IPS DF 6.9 (cell line): Measurements from ENCODE around the gene CEP170B.

Experiments used
- DNase-seq: peaks from one replicate; pipeline ENCODE4 v3.0.0-alpha.2; 2013; ENCODE audit warnings: low read depth, low spot score
- H3K27ac ChIP-seq: one replicate; pipeline ENCODE4 v1.5.1; 2013; ENCODE audit warnings: low read length, control low read depth
- H3K27me3 ChIP-seq: 2 replicates; pipeline ENCODE4 v1.6.1; 2013; ENCODE audit warnings: mild to moderate bottlenecking, low read length; ENCODE audit not compliant: control insufficient read depth, insufficient read depth
- H3K36me3 ChIP-seq: 2 replicates; pipeline ENCODE4 v1.6.1; 2013; ENCODE audit warnings: low read length; ENCODE audit not compliant: control insufficient read depth, insufficient read depth
- H3K4me1 ChIP-seq: 2 replicates; pipeline ENCODE4 v1.6.1; 2013; ENCODE audit warnings: low read length; ENCODE audit not compliant: control insufficient read depth, insufficient read depth
- H3K4me3 ChIP-seq: 2 replicates; pipeline ENCODE4 v1.5.1; 2013; ENCODE audit warnings: mild to moderate bottlenecking, low read length
- H3K9me3 ChIP-seq: 2 replicates; pipeline ENCODE4 v1.6.1; 2013; ENCODE audit warnings: low read length, inconsistent platforms; ENCODE audit not compliant: control insufficient read depth, insufficient read depth
- WGBS: extraction: QIAGEN DNeasy Blood & Tissue Kit; methylation state at CpG from one replicate; pipeline ENCODE4 v1.1.7; 2013; ENCODE audit warnings: mixed read lengths, missing lambda C conversion rate; ENCODE audit not compliant: insufficient read length, insufficient coverage; 5-methylcytosine and 5-hydroxymethylcytosine counted together

CEP170B gene

GRCh38 chr14:104868060-104868740, 3.1 kb downstream of the CEP170B start:
- H3K36me3 ChIP-seq, result no peaks in the 10 kb centered on the region; the same call in 1 of the 2 replicates
- peaks cover 9% of the 10 kb centered on the region; the same call in 1 of the 2 replicates for H3K4me1 ChIP-seq
- H3K9me3 ChIP-seq, result no peaks in the 10 kb centered on the region
- no peak for DNase-seq
- H3K4me3 ChIP-seq, result no peak overlapping the region
- H3K27me3 ChIP-seq, result no peaks in the 10 kb centered on the region
- H3K27ac ChIP-seq, result no peak overlapping the region
- no CpG with 5 or more reads among the region's 23 CpGs for WGBS

GRCh38 chr14:104868811-104869572, 3.9 kb downstream of the CEP170B start:
- Histone ChIP-seq H3K4me1 (peaks cover 10% of the 10 kb centered on the region; the same call in 1 of the 2 replicates), H3K36me3 (no peaks in the 10 kb centered on the region; the same call in 1 of the 2 replicates)
- no CpG with 5 or more reads among the region's 22 CpGs for WGBS

DNA sequence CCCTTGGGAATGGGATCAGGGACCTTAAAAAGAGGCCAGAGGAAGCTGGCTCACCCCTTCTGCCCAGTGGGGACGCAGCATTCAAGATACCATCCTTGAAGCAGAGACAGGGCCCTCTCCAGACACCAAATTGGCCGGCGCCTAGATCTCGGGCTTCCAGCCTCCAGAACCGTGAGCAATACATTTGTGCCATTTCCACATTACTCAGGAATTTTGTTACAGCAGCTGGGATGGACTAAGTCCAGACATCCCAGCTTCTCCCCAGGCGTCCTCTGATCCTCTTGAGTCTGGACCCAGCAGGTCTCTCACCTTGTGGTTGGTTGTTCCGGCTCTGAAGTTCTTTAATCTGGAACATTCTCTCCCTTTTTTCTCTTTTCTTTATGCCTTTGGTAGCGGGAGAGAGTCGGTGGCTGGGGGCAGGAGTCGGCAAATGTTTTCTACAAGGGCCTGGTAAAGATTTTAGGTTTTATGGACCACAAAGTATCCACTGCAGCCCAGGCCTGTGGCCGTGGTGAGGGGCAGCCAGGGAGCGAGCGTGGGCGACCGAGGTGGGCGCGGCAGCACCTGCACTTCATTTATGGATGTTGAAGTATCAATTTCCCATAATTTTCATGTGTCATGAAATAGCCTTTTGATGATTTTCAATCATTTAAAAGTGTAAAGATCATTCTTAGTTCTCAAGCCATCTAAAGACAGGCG, 4.8 kb downstream of the CEP170B start:
- no peak for DNase-seq
- no peaks in the 10 kb centered on the region for H3K27me3 ChIP-seq
- H3K27ac ChIP-seq, result no peak overlapping the region
- no peaks in the 10 kb centered on the region for H3K9me3 ChIP-seq
- no CpG with 5 or more reads among the region's 18 CpGs for WGBS
- H3K36me3 ChIP-seq, result no peaks in the 10 kb centered on the region; the same call in 1 of the 2 replicates
- H3K4me1 ChIP-seq, result peaks cover 10% of the 10 kb centered on the region; the same call in 1 of the 2 replicates
- H3K4me3 ChIP-seq, result no peak overlapping the region

More at GRCh38 chr14:104868811-104869572, 3.9 kb downstream of the CEP170B start:
- Histone ChIP-seq H3K9me3 (no peaks in the 10 kb centered on the region), H3K4me3 (no peak overlapping the region), H3K27me3 (no peaks in the 10 kb centered on the region), H3K27ac (no peak overlapping the region)
- DNase-seq, result no peak

DNA sequence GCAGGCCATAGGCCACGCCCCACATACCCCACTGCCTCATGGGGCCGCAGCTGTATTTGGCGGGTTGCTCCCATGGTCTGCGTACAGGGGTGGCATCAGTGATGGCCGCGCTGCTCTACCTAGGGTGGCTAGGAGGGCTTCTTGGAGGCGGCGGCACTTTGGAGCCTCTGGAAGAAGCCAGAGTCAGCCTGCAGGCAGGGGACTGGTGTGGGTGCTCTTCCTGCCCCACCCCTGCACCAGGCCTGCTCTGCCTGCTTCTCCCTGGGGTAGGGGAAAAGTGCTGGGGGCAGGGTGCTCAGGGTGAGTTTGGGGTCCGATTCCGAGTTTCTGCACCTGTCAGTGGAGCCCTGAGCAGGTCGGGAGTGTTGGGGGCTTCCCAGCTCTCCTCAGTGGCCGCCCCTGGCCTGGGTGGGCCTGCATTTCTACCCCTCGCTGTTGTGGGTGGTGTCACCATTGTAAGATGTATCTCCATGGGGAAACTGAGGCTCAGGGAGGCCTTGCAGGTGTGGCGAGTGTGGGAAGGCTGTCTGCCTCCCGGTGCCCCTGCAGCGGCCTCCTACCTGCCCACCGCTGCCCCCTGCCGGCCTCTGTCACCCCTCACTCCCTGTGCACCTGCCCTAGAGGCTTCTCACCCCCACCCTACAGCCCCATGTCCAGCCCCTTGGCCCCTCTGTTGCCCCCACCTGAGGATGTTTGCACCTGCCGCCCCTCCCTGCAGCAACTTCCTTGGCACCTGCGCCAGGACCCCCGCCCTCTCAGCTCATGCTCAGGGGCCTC, 5.5 kb downstream of the CEP170B start:
- H3K9me3 ChIP-seq, result no peaks in the 10 kb centered on the region
- peaks cover 10% of the 10 kb centered on the region; the same call in 1 of the 2 replicates for H3K4me1 ChIP-seq
- DNase-seq, result no peak
- no CpG with 5 or more reads among the region's 21 CpGs for WGBS
- no peaks in the 10 kb centered on the region for H3K27me3 ChIP-seq
- H3K36me3 ChIP-seq, result no peaks in the 10 kb centered on the region; the same call in 1 of the 2 replicates
- no peak overlapping the region for H3K27ac ChIP-seq
- H3K4me3 ChIP-seq, result no peak overlapping the region

DNA sequence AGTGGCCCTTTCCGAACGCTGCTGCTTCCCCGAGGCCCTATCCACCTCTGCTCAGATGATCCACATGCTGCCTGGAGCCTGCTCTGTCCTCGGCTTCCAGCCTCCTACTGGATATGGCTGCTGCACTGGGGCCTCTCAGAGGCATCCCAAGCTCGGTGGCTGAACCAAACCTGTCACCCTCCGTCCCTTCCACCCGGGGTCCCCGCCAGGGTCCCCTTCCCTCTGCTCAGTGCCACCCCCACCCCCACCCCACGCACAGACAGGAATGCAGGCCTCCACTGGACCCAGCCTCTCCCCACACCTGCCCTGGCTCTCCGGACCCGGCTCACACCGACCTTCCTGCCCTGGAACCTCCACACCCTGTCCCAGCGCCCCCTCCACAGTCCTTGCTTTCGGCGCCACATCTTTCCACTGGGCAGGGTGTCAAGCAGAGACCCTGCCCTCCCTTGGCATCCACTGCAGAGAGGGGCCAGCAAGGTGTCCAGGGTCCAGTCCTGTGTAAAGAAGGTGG, 6.1 kb downstream of the CEP170B start:
- Histone ChIP-seq H3K27me3 (no peaks in the 10 kb centered on the region), H3K36me3 (no peaks in the 10 kb centered on the region; the same call in 1 of the 2 replicates), H3K4me3 (no peak overlapping the region), H3K27ac (no peak overlapping the region), H3K9me3 (no peaks in the 10 kb centered on the region), H3K4me1 (peaks cover 14% of the 10 kb centered on the region)
- no CpG with 5 or more reads among the region's 15 CpGs for WGBS
- no peak for DNase-seq

DNA sequence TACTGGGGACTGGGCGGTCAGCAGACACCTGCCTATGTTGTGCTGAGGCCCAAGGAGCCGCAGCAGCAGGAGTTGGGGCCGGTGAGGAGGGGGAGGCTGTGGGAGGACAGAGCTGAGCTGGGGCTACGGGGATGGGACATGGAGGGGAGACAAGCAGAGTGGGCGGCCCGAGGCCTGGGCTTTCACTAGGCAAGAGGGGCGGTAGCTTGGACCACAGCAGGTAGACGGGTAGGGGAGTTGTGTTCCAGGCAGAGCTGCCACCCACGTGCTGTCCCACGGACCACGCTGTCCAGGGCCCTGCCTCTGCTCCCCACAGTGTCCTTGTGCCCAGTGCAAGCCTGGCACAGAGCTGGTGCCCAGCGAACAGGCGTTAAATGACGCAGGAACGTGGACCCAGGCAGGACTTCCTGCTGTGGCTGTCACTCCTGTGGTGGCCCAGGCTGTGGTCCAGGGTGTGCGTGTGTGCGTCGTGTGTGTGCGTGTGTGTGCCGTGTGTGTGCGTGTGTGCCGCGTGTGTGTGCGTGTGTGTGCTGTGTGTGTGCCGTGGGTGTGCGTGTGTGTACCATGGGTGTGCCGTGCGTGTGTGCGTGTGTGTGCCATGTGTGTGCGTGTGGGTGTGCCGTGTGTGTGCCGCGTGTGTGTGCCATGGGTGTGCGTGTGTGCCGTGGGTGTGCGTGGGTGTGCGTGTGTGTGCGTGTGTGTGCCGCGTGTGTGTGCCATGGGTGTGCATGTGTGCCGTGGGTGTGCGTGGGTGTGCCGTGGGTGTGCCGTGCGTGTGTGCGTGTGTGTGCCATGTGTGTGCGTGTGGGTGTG, 6.8 kb downstream of the CEP170B start:
- no CpG with 5 or more reads among the region's 47 CpGs for WGBS
- Histone ChIP-seq H3K27ac (no peak overlapping the region), H3K27me3 (no peaks in the 10 kb centered on the region), H3K4me3 (no peak overlapping the region), H3K36me3 (no peaks in the 10 kb centered on the region; the same call in 1 of the 2 replicates), H3K9me3 (no peaks in the 10 kb centered on the region), H3K4me1 (peaks cover 10% of the 10 kb centered on the region)
- no peak for DNase-seq

DNA sequence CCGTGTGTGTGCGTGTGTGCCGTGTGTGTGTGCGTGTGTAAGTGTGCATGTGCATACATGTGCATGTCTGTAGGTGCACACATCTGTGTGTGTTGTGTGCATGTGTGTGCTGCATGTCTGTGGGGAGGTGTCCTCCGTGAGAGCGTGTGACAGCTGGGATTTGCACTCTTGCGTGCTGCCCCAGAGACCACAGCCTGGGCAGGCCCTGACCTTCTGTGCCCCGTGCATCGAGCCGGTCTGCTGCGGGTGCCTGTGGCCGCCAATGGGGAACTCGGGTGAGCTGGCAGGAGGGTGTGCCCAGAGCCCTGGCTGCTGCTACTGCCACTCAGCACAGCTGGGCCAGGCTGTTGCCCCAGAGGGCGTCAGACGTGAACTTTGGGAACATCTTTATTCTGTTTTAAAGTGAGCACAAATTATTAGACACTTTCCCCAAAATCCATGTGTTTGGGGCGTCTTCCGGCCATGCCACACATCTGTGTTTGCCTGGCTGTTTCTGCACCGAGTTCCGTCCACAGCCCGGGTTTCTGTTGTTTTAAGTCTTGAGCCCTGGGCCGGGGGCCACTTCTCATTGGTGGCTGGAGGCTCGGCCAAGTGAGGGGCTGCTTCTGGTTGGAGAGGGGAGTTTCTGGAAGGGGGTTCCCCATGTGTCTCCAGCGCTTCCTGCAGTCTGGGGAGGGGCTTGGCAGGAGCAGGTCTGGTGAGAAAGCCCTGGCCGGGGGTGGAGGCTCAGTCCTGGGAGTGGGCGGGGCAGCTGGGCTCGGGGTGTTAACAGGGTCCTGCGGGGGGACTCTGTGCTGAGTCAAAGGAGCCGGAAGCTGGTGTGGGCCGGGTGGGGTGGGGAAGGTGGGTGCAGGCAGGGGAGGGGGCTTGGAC, 7.6 kb downstream of the CEP170B start:
- H3K4me1 ChIP-seq, result peaks cover 10% of the 10 kb centered on the region
- no peak for DNase-seq
- no peak overlapping the region for H3K4me3 ChIP-seq
- H3K27ac ChIP-seq, result no peak overlapping the region
- no peaks in the 10 kb centered on the region for H3K9me3 ChIP-seq
- no peaks in the 10 kb centered on the region; the same call in 1 of the 2 replicates for H3K36me3 ChIP-seq
- no CpG with 5 or more reads among the region's 29 CpGs for WGBS
- no peaks in the 10 kb centered on the region for H3K27me3 ChIP-seq

DNA sequence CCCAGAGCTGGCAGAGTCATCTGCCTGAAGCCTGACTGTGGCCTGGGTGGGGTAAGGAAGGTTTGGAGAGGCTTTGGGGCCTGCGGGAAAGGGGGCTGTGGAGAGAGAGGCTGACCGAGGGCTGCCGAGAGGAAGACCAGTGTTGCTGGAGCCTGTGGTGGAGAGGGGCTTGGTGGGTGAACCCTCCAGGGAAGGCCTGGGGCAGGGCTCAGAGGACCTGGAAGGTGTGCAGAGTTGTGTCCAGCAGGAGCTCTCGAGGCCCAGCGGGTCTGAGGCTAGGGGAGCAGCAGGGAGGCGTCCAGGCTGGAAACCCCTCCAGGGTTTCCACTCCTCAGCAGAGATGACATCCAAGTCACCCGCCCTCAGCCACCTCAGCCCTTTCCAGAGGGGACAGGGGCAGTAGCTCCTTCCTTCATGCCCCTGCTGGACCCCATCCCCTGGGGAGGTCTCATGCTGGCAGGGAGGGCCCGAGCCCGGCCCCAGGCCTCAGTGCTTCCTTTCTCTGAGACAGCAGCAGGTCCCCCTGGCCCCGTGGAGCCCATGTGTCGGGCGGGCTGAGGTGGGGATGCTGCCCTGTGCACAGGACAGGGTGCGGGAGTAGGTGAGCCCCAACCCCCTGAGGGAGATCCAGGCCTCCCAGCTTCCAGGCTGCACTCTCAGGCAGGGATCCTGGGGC, 8.4 kb downstream of the CEP170B start:
- Histone ChIP-seq H3K36me3 (peaks cover 4% of the 10 kb centered on the region; the same call in 1 of the 2 replicates), H3K4me1 (peaks cover 10% of the 10 kb centered on the region), H3K27me3 (no peaks in the 10 kb centered on the region), H3K9me3 (no peaks in the 10 kb centered on the region), H3K27ac (no peak overlapping the region), H3K4me3 (no peak overlapping the region)
- DNase-seq, result no peak
- no CpG with 5 or more reads among the region's 13 CpGs for WGBS
